HepG2 (cell line): ENCODE data around the gene BOD1. TPM values are rescaled to one million over a fixed set of nuclear protein-coding genes. Genes with fewer than 3 reads are reported as not detected.

ENCODE experiments used
- ARNT2 ChIP-seq: sonication (generic); formaldehyde crosslinking; IDR thresholded peaks from 2 replicates; pipeline ENCODE4 v1.8.0; 2022; ENCODE audit warnings: mild to moderate bottlenecking, low read depth, missing genetic modification reagents, moderate library complexity
- ARNTL ChIP-seq: sonication (generic); formaldehyde crosslinking; IDR thresholded peaks from 2 replicates; pipeline ENCODE4 v1.4.0; 2020; ENCODE audit warnings: mild to moderate bottlenecking, missing genetic modification reagents
- GATAD2A ChIP-seq: IDR thresholded peaks from 2 replicates; pipeline ENCODE4 v1.6.1; 2016
- GFI1 ChIP-seq: sonication (generic); formaldehyde crosslinking; IDR thresholded peaks from 2 replicates; pipeline ENCODE4 v1.5.0; 2020; ENCODE audit warnings: missing genetic modification reagents, mild to moderate bottlenecking, borderline replicate concordance
- HMG20A ChIP-seq: IDR thresholded peaks from 2 replicates; pipeline ENCODE4 v1.6.1; 2016; ENCODE audit warnings: borderline replicate concordance
- HMG20B ChIP-seq: conservative IDR thresholded peaks from 2 replicates; pipeline ENCODE4 v1.6.1; 2016; ENCODE audit warnings: missing genetic modification reagents, missing compliant biosample characterization
- KAT2B ChIP-seq: fragments of 150-350 bp; IDR thresholded peaks from 2 replicates; pipeline ENCODE4 v1.6.1; 2014; ENCODE audit warnings: low read depth, low read length, borderline replicate concordance
- KDM5A ChIP-seq: fragments of 200-600 bp; sonication (generic); IDR thresholded peaks from 2 replicates; pipeline ENCODE4 v1.7.0; 2018; ENCODE audit warnings: antibody characterized with exemption, mild to moderate bottlenecking, low read length, borderline replicate concordance
- PRMT3 ChIP-seq: sonication (generic); formaldehyde crosslinking; IDR thresholded peaks from 2 replicates; pipeline ENCODE4 v1.8.1; 2022; ENCODE audit warnings: low read depth, mild to moderate bottlenecking, moderate library complexity, missing genetic modification reagents, borderline replicate concordance
- SAP130 ChIP-seq: IDR thresholded peaks from 2 replicates; pipeline ENCODE4 v1.6.1; 2016; ENCODE audit warnings: low read depth
- ZFY ChIP-seq: sonication (generic); formaldehyde crosslinking; IDR thresholded peaks from 2 replicates; pipeline ENCODE4 v1.4.0; 2020; ENCODE audit warnings: missing genetic modification reagents
- ZNF329 ChIP-seq: sonication (generic); formaldehyde crosslinking; IDR thresholded peaks from 2 replicates; pipeline ENCODE4 v1.9.0; 2021; ENCODE audit warnings: low read depth, mild to moderate bottlenecking, missing genetic modification reagents
- ZNF382 ChIP-seq: sonication (generic); formaldehyde crosslinking; IDR thresholded peaks from 2 replicates; pipeline ENCODE4 v1.5.0; 2020; ENCODE audit warnings: missing genetic modification reagents, mild to moderate bottlenecking, borderline replicate concordance
- ZNF431 ChIP-seq: sonication (generic); formaldehyde crosslinking; IDR thresholded peaks from 2 replicates; pipeline ENCODE4 v1.9.0; 2022; ENCODE audit warnings: missing genetic modification reagents, low read depth, mild to moderate bottlenecking, borderline replicate concordance
- ZNF839 ChIP-seq: sonication (generic); formaldehyde crosslinking; IDR thresholded peaks from 2 replicates; pipeline ENCODE4 v1.4.0; 2020; ENCODE audit warnings: missing genetic modification reagents, mild to moderate bottlenecking, borderline replicate concordance
- polyA plus RNA-seq, 8 experiments: library from polyadenylated mRNA; depleted of rRNA in 3 of 8; stranded (reverse) in 7 of 8; unstranded in 1 of 8; fragments of >200 nt; fragmentation: Illumina TruSeq in 4 of 8; extraction: Trizol in 4 of 8; gene quantifications; 2 replicates each; pipeline versions ENCODE4 v1.2.1 to v1.2.3, GENCODE V29; 2011 to 2016; ENCODE audit warnings: low read depth in 4 of 8, missing spikeins in 1 of 8, mixed read lengths in 1 of 8; ENCODE audit not compliant: insufficient read depth in 1 of 8
- total RNA-seq, 5 experiments: library from RNA; depleted of rRNA; stranded (reverse); fragments of >200 nt; fragmentation: Illumina TruSeq; extraction: Trizol; gene quantifications; 2 replicates each; pipeline ENCODE4 v1.2.3, GENCODE V29; 2016; ENCODE audit warnings: low read depth in 1 of 5
- TF ChIP-seq, protein P1 (sequence below): sonication (generic); formaldehyde crosslinking; IDR thresholded peaks from 2 replicates; pipeline ENCODE4 v1.5.1; 2020; ENCODE audit warnings: mild to moderate bottlenecking, missing genetic modification reagents, moderate library complexity
- TF ChIP-seq, protein P2 (sequence below): IDR thresholded peaks from 2 replicates; pipeline ENCODE4 v1.6.1; 2016
- TF ChIP-seq, protein P3 (sequence below): sonication (generic); formaldehyde crosslinking; IDR thresholded peaks from 2 replicates; pipeline ENCODE4 v1.4.0; 2020; ENCODE audit warnings: missing genetic modification reagents
- TF ChIP-seq, protein P4 (sequence below): sonication (generic); formaldehyde crosslinking; IDR thresholded peaks from 2 replicates; pipeline ENCODE4 v1.5.0; 2020; ENCODE audit warnings: mild to moderate bottlenecking, missing genetic modification reagents

The BOD1 gene
- total and polyA plus RNA-seq, 2 of the 13 experiments (the other 11 are each of a cell fraction or from before 2014, with no cell fraction given): 81.5 to 103 TPM

DNA sequence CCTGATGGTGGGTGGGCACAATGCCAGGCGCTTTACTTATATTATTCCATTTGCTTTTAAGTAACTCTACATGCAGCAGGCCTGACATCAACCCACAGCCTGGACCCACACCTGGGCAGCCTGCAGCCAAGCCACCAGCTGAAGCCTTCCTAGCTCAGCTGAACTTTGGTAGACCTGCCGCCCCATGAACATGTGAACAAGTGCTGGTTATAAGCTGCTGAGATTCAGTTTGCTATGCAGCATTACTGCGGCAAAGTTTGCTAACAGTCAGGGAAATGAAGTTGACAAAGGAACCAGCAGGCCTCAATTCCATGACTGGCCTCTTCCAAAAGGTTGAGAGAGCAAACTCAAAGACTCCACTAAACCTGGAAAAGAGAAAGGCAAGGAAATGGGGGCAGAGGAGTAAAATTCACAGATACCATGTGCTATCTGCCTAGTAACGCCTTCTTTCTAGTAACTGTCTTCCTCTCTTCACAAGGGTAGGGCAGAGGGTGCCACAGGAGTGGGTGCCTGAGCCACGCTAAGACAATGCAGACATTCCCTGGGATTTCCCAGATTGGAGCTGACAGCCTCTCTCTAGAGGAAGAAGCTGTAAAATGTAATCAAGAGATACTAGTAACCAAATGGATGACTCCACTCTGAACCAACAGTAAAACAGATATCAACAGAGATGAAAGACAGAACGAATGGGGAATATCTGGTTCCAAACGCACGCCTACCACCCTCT is 2.9 kb downstream of the BOD1 start (continued):
- TF ChIP-seq ZNF839 (CRISPR knock-in tag) (no peak), ARNTL (CRISPR knock-in tag) (0 out of 2 replicates have a peak, but pooled peaks have one; percentile 32), HMG20A (CRISPR knock-in tag) (peak; percentile 34; the same call in 1 of the 2 replicates), SAP130 (CRISPR knock-in tag) (peak; percentile 80), KAT2B (no peak), ARNT2 (CRISPR knock-in tag) (no peak), ZNF329 (no peak), KDM5A (no peak), GATAD2A (CRISPR knock-in tag) (peak; percentile 17; the same call in 1 of the 2 replicates), ZNF431 (CRISPR knock-in tag) (0 out of 2 replicates have a peak, but pooled peaks have one; percentile 33), ZFY (peak; percentile 47), GFI1 (CRISPR knock-in tag) (peak; percentile 63; the same call in 1 of the 2 replicates), HMG20B (CRISPR knock-in tag) (no peak), ZNF382 (CRISPR knock-in tag) (no peak), PRMT3 (no peak)
- TF ChIP-seq, protein P1, sequence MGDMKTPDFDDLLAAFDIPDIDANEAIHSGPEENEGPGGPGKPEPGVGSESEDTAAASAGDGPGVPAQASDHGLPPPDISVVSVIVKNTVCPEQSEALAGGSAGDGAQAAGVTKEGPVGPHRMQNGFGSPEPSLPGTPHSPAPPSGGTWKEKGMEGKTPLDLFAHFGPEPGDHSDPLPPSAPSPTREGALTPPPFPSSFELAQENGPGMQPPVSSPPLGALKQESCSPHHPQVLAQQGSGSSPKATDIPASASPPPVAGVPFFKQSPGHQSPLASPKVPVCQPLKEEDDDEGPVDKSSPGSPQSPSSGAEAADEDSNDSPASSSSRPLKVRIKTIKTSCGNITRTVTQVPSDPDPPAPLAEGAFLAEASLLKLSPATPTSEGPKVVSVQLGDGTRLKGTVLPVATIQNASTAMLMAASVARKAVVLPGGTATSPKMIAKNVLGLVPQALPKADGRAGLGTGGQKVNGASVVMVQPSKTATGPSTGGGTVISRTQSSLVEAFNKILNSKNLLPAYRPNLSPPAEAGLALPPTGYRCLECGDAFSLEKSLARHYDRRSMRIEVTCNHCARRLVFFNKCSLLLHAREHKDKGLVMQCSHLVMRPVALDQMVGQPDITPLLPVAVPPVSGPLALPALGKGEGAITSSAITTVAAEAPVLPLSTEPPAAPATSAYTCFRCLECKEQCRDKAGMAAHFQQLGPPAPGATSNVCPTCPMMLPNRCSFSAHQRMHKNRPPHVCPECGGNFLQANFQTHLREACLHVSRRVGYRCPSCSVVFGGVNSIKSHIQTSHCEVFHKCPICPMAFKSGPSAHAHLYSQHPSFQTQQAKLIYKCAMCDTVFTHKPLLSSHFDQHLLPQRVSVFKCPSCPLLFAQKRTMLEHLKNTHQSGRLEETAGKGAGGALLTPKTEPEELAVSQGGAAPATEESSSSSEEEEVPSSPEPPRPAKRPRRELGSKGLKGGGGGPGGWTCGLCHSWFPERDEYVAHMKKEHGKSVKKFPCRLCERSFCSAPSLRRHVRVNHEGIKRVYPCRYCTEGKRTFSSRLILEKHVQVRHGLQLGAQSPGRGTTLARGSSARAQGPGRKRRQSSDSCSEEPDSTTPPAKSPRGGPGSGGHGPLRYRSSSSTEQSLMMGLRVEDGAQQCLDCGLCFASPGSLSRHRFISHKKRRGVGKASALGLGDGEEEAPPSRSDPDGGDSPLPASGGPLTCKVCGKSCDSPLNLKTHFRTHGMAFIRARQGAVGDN (CRISPR knock-in tag): peak; percentile 46
- TF ChIP-seq, protein P2, sequence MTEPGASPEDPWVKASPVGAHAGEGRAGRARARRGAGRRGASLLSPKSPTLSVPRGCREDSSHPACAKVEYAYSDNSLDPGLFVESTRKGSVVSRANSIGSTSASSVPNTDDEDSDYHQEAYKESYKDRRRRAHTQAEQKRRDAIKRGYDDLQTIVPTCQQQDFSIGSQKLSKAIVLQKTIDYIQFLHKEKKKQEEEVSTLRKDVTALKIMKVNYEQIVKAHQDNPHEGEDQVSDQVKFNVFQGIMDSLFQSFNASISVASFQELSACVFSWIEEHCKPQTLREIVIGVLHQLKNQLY (CRISPR knock-in tag): peak; percentile 68
- TF ChIP-seq, protein P3, sequence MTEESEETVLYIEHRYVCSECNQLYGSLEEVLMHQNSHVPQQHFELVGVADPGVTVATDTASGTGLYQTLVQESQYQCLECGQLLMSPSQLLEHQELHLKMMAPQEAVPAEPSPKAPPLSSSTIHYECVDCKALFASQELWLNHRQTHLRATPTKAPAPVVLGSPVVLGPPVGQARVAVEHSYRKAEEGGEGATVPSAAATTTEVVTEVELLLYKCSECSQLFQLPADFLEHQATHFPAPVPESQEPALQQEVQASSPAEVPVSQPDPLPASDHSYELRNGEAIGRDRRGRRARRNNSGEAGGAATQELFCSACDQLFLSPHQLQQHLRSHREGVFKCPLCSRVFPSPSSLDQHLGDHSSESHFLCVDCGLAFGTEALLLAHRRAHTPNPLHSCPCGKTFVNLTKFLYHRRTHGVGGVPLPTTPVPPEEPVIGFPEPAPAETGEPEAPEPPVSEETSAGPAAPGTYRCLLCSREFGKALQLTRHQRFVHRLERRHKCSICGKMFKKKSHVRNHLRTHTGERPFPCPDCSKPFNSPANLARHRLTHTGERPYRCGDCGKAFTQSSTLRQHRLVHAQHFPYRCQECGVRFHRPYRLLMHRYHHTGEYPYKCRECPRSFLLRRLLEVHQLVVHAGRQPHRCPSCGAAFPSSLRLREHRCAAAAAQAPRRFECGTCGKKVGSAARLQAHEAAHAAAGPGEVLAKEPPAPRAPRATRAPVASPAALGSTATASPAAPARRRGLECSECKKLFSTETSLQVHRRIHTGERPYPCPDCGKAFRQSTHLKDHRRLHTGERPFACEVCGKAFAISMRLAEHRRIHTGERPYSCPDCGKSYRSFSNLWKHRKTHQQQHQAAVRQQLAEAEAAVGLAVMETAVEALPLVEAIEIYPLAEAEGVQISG (CRISPR knock-in tag): 0 out of 2 replicates have a peak, but pooled peaks have one; percentile 17
- TF ChIP-seq, protein P4, sequence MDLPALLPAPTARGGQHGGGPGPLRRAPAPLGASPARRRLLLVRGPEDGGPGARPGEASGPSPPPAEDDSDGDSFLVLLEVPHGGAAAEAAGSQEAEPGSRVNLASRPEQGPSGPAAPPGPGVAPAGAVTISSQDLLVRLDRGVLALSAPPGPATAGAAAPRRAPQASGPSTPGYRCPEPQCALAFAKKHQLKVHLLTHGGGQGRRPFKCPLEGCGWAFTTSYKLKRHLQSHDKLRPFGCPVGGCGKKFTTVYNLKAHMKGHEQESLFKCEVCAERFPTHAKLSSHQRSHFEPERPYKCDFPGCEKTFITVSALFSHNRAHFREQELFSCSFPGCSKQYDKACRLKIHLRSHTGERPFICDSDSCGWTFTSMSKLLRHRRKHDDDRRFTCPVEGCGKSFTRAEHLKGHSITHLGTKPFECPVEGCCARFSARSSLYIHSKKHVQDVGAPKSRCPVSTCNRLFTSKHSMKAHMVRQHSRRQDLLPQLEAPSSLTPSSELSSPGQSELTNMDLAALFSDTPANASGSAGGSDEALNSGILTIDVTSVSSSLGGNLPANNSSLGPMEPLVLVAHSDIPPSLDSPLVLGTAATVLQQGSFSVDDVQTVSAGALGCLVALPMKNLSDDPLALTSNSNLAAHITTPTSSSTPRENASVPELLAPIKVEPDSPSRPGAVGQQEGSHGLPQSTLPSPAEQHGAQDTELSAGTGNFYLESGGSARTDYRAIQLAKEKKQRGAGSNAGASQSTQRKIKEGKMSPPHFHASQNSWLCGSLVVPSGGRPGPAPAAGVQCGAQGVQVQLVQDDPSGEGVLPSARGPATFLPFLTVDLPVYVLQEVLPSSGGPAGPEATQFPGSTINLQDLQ (CRISPR knock-in tag): no peak
